GM12892 (cell line): ENCODE results near the gene ATP2B3.

Experiments
- POLR2A ChIP-seq: IDR thresholded peaks from 2 replicates; pipeline ENCODE4 v1.6.1; 2011; ENCODE audit warnings: low read depth, low read length, control low read depth
- TAF1 ChIP-seq: IDR thresholded peaks from 2 replicates; pipeline ENCODE4 v1.6.1; 2011; ENCODE audit warnings: low read depth, mild to moderate bottlenecking, control low read depth, low read length, borderline replicate concordance

GRCh38 chrX:153585827-153586226 lies 68.4 kb downstream of the ATP2B3 start:
- TF ChIP-seq POLR2A: no peak
- TF ChIP-seq TAF1: no peak
